Fibroblast of lung (primary cell): Measurements from ENCODE around the gene CCDC74A. TPM values are rescaled to one million over a fixed set of nuclear protein-coding genes. Genes with fewer than 3 reads are reported as not detected.
"Not testable (repeated sequence)": the region's sequence is repeated elsewhere in the genome, so short reads cannot be mapped to it uniquely, and the experiment has no call there.

Experiments
- DNase-seq, 2 donors: peaks; one replicate each; pipeline versions ENCODE4 v3.0.0 to v3.0.0-alpha.2; 2010; ENCODE audit warnings: low read depth in 2 of 2
- H2AFZ ChIP-seq: 2 replicates; pipeline ENCODE4 v1.5.1; 2012; ENCODE audit warnings: low read length, control low read depth, inconsistent platforms
- H3K27ac ChIP-seq: 2 replicates; pipeline ENCODE4 v1.5.1; 2011; ENCODE audit warnings: low read length, control low read depth; ENCODE audit not compliant: insufficient read depth
- H3K27me3 ChIP-seq: 2 replicates; pipeline ENCODE4 v1.5.1; 2011; ENCODE audit warnings: mild to moderate bottlenecking, low read length; ENCODE audit not compliant: control insufficient read depth, insufficient read depth
- H3K36me3 ChIP-seq: 2 replicates; pipeline ENCODE4 v1.5.1; 2011; ENCODE audit warnings: low read length; ENCODE audit not compliant: control insufficient read depth, insufficient read depth
- H3K4me1 ChIP-seq: 2 replicates; pipeline ENCODE4 v1.5.1; 2011; ENCODE audit warnings: low read length; ENCODE audit not compliant: control insufficient read depth, insufficient read depth; ENCODE audit errors: extremely low read depth
- H3K4me2 ChIP-seq: 2 replicates; pipeline ENCODE4 v1.5.1; 2011; ENCODE audit warnings: low read length, control low read depth; ENCODE audit not compliant: insufficient read depth; ENCODE audit errors: extremely low read depth
- H3K4me3 ChIP-seq, 4 experiments: fragments of 200-600 bp in 1 of 4; sonication (generic) in 1 of 4; replicated peaks in 1 of 4; 2 replicates each; pipeline ENCODE4 v1.5.1; 2011 to 2016; ENCODE audit warnings: low read length in 4 of 4, low read depth in 3 of 4, mild to moderate bottlenecking in 3 of 4, control low read depth in 2 of 4, inconsistent platforms in 1 of 4, mixed read lengths in 1 of 4; ENCODE audit not compliant: insufficient read depth in 1 of 4; ENCODE audit errors: control extremely low read depth in 1 of 4
- H3K79me2 ChIP-seq: 2 replicates; pipeline ENCODE4 v1.5.1; 2012; ENCODE audit warnings: mild to moderate bottlenecking, low read length, inconsistent platforms; ENCODE audit not compliant: control insufficient read depth, insufficient read depth
- H3K9ac ChIP-seq: 2 replicates; pipeline ENCODE4 v1.5.1; 2011; ENCODE audit warnings: mild to moderate bottlenecking, low read length, control low read depth; ENCODE audit not compliant: insufficient read depth
- H3K9me3 ChIP-seq: 2 replicates; pipeline ENCODE4 v1.5.1; 2012; ENCODE audit warnings: low read depth, low read length; ENCODE audit not compliant: control insufficient read depth, insufficient read depth
- H4K20me1 ChIP-seq: 2 replicates; pipeline ENCODE4 v1.5.1; 2011; ENCODE audit warnings: low read length; ENCODE audit not compliant: control insufficient read depth, insufficient read depth; ENCODE audit errors: extremely low read depth
- CTCF ChIP-seq, 2 donors: IDR thresholded peaks in 1 of 2; conservative IDR thresholded peaks in 1 of 2; 1 replicate in 1 of 2; 2 replicates in 1 of 2; pipeline ENCODE4 v1.5.1; 2011 to 2012; ENCODE audit warnings: low read length in 2 of 2, control low read depth in 1 of 2, inconsistent platforms in 1 of 2, low read depth in 1 of 2, mild to moderate bottlenecking in 1 of 2
- EZH2 ChIP-seq: IDR thresholded peaks from 2 replicates; pipeline ENCODE4 v1.5.1; 2012; ENCODE audit warnings: low read length, control low read depth, mild to moderate bottlenecking; ENCODE audit errors: missing control alignments
- polyA plus RNA-seq, 2 donors: library from polyadenylated mRNA; depleted of rRNA in 1 of 2; stranded (reverse) in 1 of 2; unstranded in 1 of 2; fragments of >200 nt; gene quantifications; 2 replicates each; pipeline ENCODE4 v1.2.1, GENCODE V29; 2011 to 2012; ENCODE audit warnings: missing spikeins in 1 of 2
- total RNA-seq: library from RNA; depleted of rRNA; stranded (reverse); fragments of >200 nt; gene quantifications from 2 replicates; pipeline ENCODE4 v1.2.1, GENCODE V29; 2014

CCDC74A gene
- total and polyA plus RNA-seq, 2 donors (not counting 1 experiment from before 2014, with no cell fraction given) = 5.9 to 6.5 TPM

GRCh38 chr2:131509615-131510014, 18.1 kb upstream of the CCDC74A start:
- no peaks in the 10 kb centered on the region for H3K4me1 ChIP-seq
- no peak overlapping the region for H2AFZ ChIP-seq
- H3K4me3 ChIP-seq = no peak overlapping the region
- no peaks in the 10 kb centered on the region for H4K20me1 ChIP-seq
- peaks cover 2% of the 10 kb centered on the region for H3K36me3 ChIP-seq
- no peaks in the 10 kb centered on the region for H3K27me3 ChIP-seq
- no peak overlapping the region for H3K4me2 ChIP-seq
- TF ChIP-seq EZH2 (no peak), CTCF (conservative IDR thresholded peaks at IDR 0.05 in 1 of 2, IDR thresholded peaks at IDR 0.05 in 1 of 2; ENCODE audit: low read depth in 1 of 2, low read length in 2 of 2) (no peak)
- no peak for DNase-seq
- no peak overlapping the region for H3K9ac ChIP-seq
- H3K27ac ChIP-seq = no peak overlapping the region
- no peaks in the 10 kb centered on the region for H3K9me3 ChIP-seq
- H3K79me2 ChIP-seq = no peaks in the 10 kb centered on the region

GRCh38 chr2:131511291-131511968, 16.3 kb upstream of the CCDC74A start:
- TF ChIP-seq CTCF (conservative IDR thresholded peaks at IDR 0.05 in 1 of 2, IDR thresholded peaks at IDR 0.05 in 1 of 2; ENCODE audit: low read depth in 1 of 2, low read length in 2 of 2) = peak in 1 of 2 donors; percentile 17
- not testable (repeated sequence) for H3K9ac ChIP-seq, H3K27me3 ChIP-seq, H3K79me2 ChIP-seq, H3K27ac ChIP-seq, H3K4me2 ChIP-seq, H3K36me3 ChIP-seq, H3K4me3 ChIP-seq, H3K9me3 ChIP-seq, H2AFZ ChIP-seq, H4K20me1 ChIP-seq, H3K4me1 ChIP-seq
- DNase-seq = peak; percentile 49 to 80

- not testable (repeated sequence) for DNase-seq, H3K36me3 ChIP-seq, H3K9me3 ChIP-seq, H3K27me3 ChIP-seq, H3K79me2 ChIP-seq, H3K4me1 ChIP-seq, H3K27ac ChIP-seq, H3K4me2 ChIP-seq, H4K20me1 ChIP-seq, H2AFZ ChIP-seq, H3K9ac ChIP-seq, H3K4me3 ChIP-seq
Observed at GRCh38 chr2:131511969-131512870, 15.5 kb upstream of the CCDC74A start.

- H2AFZ ChIP-seq, H3K27ac ChIP-seq, H3K9ac ChIP-seq, H3K36me3 ChIP-seq, H3K27me3 ChIP-seq, H3K9me3 ChIP-seq, H4K20me1 ChIP-seq, H3K4me3 ChIP-seq, H3K79me2 ChIP-seq, H3K4me1 ChIP-seq, DNase-seq, H3K4me2 ChIP-seq: not testable (repeated sequence)
Observed at GRCh38 chr2:131514408-131515166, 13.1 kb upstream of the CCDC74A start.

- not testable (repeated sequence) for H3K4me3 ChIP-seq, H3K9ac ChIP-seq
Observed at GRCh38 chr2:131515235-131515634, 12.5 kb upstream of the CCDC74A start.

More at GRCh38 chr2:131515235-131515634, 12.5 kb upstream of the CCDC74A start:
- not testable (repeated sequence) for H3K27ac ChIP-seq, H3K27me3 ChIP-seq, H3K79me2 ChIP-seq, H4K20me1 ChIP-seq, H3K9me3 ChIP-seq, H2AFZ ChIP-seq, H3K4me1 ChIP-seq, DNase-seq, H3K4me2 ChIP-seq, H3K36me3 ChIP-seq
